Activated T-helper 2 cell treated with anti-CD3 and anti-CD28 coated beads, Interferon-gamma antibody, Interleukin-2, Interleukin-4, amounts not matched to agents 10 μg/mL and 5 μg/mL and 100 μg/mL, durations not matched to agents 14 hours and 24 hours and 36 hours (primary cell): ENCODE results near the gene SMG1. TPM values are rescaled to one million over a fixed set of nuclear protein-coding genes. Genes with fewer than 3 reads are reported as not detected.
A peak's percentile ranks its signal among the peaks of the same experiment; 100 is the strongest.
"Not testable (repeated sequence)": the region's sequence is repeated elsewhere in the genome, so short reads cannot be mapped to it uniquely, and the experiment has no call there.

Experiments used
- DNase-seq: peaks from one replicate; pipeline ENCODE4 v3.0.0; 2021; ENCODE audit warnings: low spot score
- H3K27ac Mint-ChIP-seq: one replicate; pipeline ENCODE4 v1.8.0; 2021; ENCODE audit warnings: mixed read lengths
- H3K27me3 Mint-ChIP-seq: one replicate; pipeline ENCODE4 v1.8.0; 2021; ENCODE audit warnings: low read depth, mixed read lengths
- H3K36me3 Mint-ChIP-seq: one replicate; pipeline ENCODE4 v1.8.0; 2021; ENCODE audit warnings: low read depth, mixed read lengths
- H3K4me1 Mint-ChIP-seq: one replicate; pipeline ENCODE4 v1.8.0; 2021; ENCODE audit warnings: low read depth, mixed read lengths
- H3K4me3 Mint-ChIP-seq: one replicate; pipeline ENCODE4 v1.8.0; 2021; ENCODE audit warnings: low read depth, mild to moderate bottlenecking, moderate library complexity, mixed read lengths
- H3K9me3 Mint-ChIP-seq: one replicate; pipeline ENCODE4 v1.8.0; 2021; ENCODE audit warnings: mixed read lengths
- intact Hi-C: fragments of 100-400 bp; cut with micrococcal nuclease; formaldehyde crosslinking; loops from one replicate; pipeline ENCODE4 v1.15.1; 2023
- total RNA-seq: library from RNA; stranded (reverse); gene quantifications from 2 replicates; pipeline ENCODE4 v1.2.3, GENCODE V29; 2022

SMG1 gene
- total RNA-seq, 1 donor from 2014 or later = 128 TPM

DNA sequence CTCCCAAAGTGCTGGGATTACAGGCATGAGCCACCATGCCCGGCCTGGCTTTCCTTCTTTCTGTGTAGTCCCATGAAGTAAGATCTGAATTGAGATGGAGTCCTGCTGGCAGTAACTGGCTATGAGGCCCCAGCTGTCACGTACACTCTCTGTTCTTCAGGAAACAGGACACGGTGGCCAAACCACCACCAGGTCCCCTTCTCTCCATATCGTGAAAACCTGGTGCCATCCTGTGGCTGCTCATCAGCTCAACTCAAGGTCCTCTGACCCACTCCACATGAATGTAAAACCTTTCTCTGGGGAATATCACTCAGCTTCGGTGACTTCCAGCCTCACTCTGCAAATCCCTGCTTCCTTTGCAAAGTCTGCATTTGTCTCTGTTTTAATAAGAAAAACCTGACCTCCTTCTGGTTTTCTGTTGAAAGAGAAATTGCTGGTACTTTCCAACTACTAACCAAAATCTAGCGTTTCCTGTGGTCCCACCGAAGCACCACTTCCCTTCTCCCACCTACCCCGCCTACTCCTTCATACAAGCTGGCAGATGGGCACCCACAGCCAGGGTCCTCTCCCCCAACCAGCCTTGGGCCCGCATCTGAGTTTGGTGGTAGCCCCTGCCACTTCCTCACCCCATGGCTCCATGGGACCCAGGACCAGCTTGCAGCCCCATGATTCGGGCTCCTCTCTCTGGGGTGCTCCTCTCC, 168.1 kb downstream of the SMG1 start:
- H3K9me3 Mint-ChIP-seq, H3K27me3 Mint-ChIP-seq, H3K4me3 Mint-ChIP-seq, DNase-seq, intact Hi-C loops, H3K36me3 Mint-ChIP-seq: not testable (repeated sequence)
- Mint-ChIP-seq H3K27ac (peak overlapping the region; percentile 17), H3K4me1 (peaks cover 24% of the 10 kb centered on the region)

DNA sequence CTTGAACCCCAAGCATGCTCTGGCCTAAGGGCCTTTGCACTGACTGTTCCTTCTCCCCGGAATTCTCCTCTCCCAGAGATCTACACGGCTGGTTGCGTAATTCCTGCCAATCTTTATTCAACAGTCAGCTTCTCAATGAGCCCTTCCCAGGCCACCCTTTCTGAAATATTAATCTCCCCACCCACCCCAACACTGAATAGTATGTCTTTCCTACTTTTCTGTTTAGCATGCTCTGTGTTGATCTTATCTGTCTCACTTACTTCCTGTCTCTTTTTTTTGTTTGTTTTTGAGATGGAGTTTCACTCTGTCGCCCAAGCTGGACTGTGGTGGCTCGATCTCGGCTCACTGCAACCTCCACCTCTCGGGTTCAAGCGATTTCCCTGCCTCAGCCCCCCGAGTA, 169.6 kb downstream of the SMG1 start:
- Mint-ChIP-seq H3K27ac (peak overlapping the region; percentile 60), H3K4me3 (peak overlapping the region; percentile 56)
- intact Hi-C loops = not testable (repeated sequence)

More for the DNA sequence above, 169.6 kb downstream of the SMG1 start:
- DNase-seq, H3K36me3 Mint-ChIP-seq, H3K9me3 Mint-ChIP-seq, H3K27me3 Mint-ChIP-seq: not testable (repeated sequence)
- peaks cover 24% of the 10 kb centered on the region for H3K4me1 Mint-ChIP-seq

Other genes with a start within 250 kb of the SMG1 start
- gene RPS15A, start 136.1 kb downstream of the SMG1 start, total RNA-seq = 1,903 and 1,963 TPM in 2 replicates
- 112 TPM in 2 replicates for gene ARL6IP1, start 124.9 kb downstream of the SMG1 start, total RNA-seq
- gene TMC7, start 57.5 kb upstream of the SMG1 start, total RNA-seq = not detected in 2 replicates
- gene COQ7, start 141.2 kb upstream of the SMG1 start, total RNA-seq = 19.5 and 19.7 TPM in 2 replicates
- gene ITPRIPL2, start 187.6 kb upstream of the SMG1 start, total RNA-seq = 44.4 and 48.0 TPM in 2 replicates
- 0.34 and 0.57 TPM in 2 replicates for gene SYT17, start 241.8 kb upstream of the SMG1 start, total RNA-seq